Measurements from ENCODE around the gene WWOX. TPM values are rescaled to one million over a fixed set of nuclear protein-coding genes. Genes with fewer than 3 reads are reported as not detected.

The WWOX gene
- total and polyA plus RNA-seq, 7 donors, result 7.1 to 46.8 (median 16.1) TPM

DNA sequence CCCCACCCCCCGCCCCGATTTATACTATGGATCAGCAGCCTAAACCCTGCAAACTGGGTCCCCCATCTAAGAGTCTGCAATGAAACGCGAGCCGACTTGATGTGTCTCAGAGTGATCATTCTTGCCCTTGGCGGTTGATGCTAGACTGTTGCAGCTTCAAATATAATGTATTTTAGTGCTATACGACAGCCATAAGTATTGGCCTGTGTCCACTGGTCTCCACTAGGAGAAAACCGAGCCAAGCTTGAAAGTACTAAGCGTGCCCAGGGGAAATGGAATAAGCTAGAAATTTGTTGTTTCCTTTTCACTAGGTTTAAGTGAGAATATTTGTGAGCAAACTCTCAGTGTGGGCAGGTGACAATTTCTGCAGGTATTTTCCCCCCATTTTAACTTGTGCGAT is 789.9 kb downstream of the WWOX start:
- Histone ChIP-seq H3K9me3 (no peaks in the 10 kb centered on the region), H3K4me1 (no peaks in the 10 kb centered on the region), H3K36me3 (no peaks in the 10 kb centered on the region), H3K27me3 (no peaks in the 10 kb centered on the region), H3K27ac (no peak overlapping the region), H3K4me3 (no peak overlapping the region)
- TF ChIP-seq EP300 (IDR thresholded peaks at IDR 0.05) (no peak), POLR2A (IDR thresholded peaks at IDR 0.05) (no peak), POLR2AphosphoS5 (IDR thresholded peaks at IDR 0.05) (no peak), CTCF (IDR thresholded peaks at IDR 0.05) (no peak)
- intact Hi-C loops (cut with DNase I), result no loop called here
- no peak for DNase-seq
- 87 to 88% methylated on average over 10 of the region's 10 CpGs for WGBS, 2 donors

- H3K36me3 ChIP-seq, result no peaks in the 10 kb centered on the region
- 79 to 92% methylated on average over 3 of the region's 3 CpGs for WGBS, 2 donors
- TF ChIP-seq EP300 (IDR thresholded peaks at IDR 0.05), result no peak
- H3K4me3 ChIP-seq, result no peak overlapping the region
- no peak overlapping the region for H3K27ac ChIP-seq
- intact Hi-C loops (cut with DNase I), result no loop called here
- no peaks in the 10 kb centered on the region for H3K9me3 ChIP-seq
- no peak for DNase-seq
- H3K27me3 ChIP-seq, result no peaks in the 10 kb centered on the region
- H3K4me1 ChIP-seq, result no peaks in the 10 kb centered on the region
These were observed 791.0 kb downstream of the WWOX start for GRCh38 chr16:78890373-78890895.

- H3K9me3 ChIP-seq, result no peaks in the 10 kb centered on the region
- TF ChIP-seq EP300 (IDR thresholded peaks at IDR 0.05), result no peak
- no peak for TF ChIP-seq CTCF (IDR thresholded peaks at IDR 0.05)
- TF ChIP-seq POLR2AphosphoS5 (IDR thresholded peaks at IDR 0.05), result no peak
- TF ChIP-seq POLR2A (IDR thresholded peaks at IDR 0.05), result no peak
- H3K36me3 ChIP-seq, result no peaks in the 10 kb centered on the region
- no peaks in the 10 kb centered on the region for H3K27me3 ChIP-seq
- H3K4me3 ChIP-seq, result no peak overlapping the region
- intact Hi-C loops (cut with DNase I), result no loop called here
- no peaks in the 10 kb centered on the region for H3K4me1 ChIP-seq
- DNase-seq, result no peak
- no peak overlapping the region for H3K27ac ChIP-seq
- 86 to 92% methylated on average over 5 of the region's 5 CpGs for WGBS, 2 donors
These were observed 793.7 kb downstream of the WWOX start for GRCh38 chr16:78892951-78893733.

GRCh38 chr16:78894886-78895285 is 795.4 kb downstream of the WWOX start:
- Histone ChIP-seq H3K27ac (no peak overlapping the region), H3K36me3 (no peaks in the 10 kb centered on the region), H3K4me1 (peaks cover 0 to 12% (median 2%) of the 10 kb centered on the region in 4 donors), H3K27me3 (no peaks in the 10 kb centered on the region), H3K9me3 (no peaks in the 10 kb centered on the region), H3K4me3 (no peak overlapping the region)
- DNase-seq, result no peak
- WGBS, 2 donors, result 89 to 90% methylated on average over 10 of the region's 10 CpGs
- intact Hi-C loops (cut with DNase I), result no loop called here
- no peak for TF ChIP-seq EP300 (IDR thresholded peaks at IDR 0.05)
- no peak for TF ChIP-seq CTCF (IDR thresholded peaks at IDR 0.05)

GRCh38 chr16:78895681-78896080 is 796.2 kb downstream of the WWOX start:
- no peak for TF ChIP-seq CTCF (IDR thresholded peaks at IDR 0.05)
- no peak for TF ChIP-seq EP300 (IDR thresholded peaks at IDR 0.05)
- TF ChIP-seq POLR2AphosphoS5 (IDR thresholded peaks at IDR 0.05), result no peak
- Histone ChIP-seq H3K4me1 (peaks cover 0 to 18% (median 5%) of the 10 kb centered on the region in 4 donors), H3K9me3 (no peaks in the 10 kb centered on the region), H3K27me3 (no peaks in the 10 kb centered on the region), H3K4me3 (no peak overlapping the region), H3K27ac (no peak overlapping the region), H3K36me3 (no peaks in the 10 kb centered on the region)
- intact Hi-C loops (cut with DNase I), result no loop called here
- WGBS, 2 donors, result 85 to 90% methylated on average over 5 of the region's 5 CpGs
- DNase-seq, result no peak
